GM12874 (cell line): Measurements from ENCODE around the gene PIEZO2.

Experiments used
- TF ChIP-seq, protein P1 (sequence below): IDR thresholded peaks from 2 replicates; pipeline ENCODE4 v1.5.1; 2011; ENCODE audit warnings: low read depth, mild to moderate bottlenecking, control low read depth, low read length, moderate library complexity; ENCODE audit not compliant: insufficient read depth

PIEZO2 gene

DNA sequence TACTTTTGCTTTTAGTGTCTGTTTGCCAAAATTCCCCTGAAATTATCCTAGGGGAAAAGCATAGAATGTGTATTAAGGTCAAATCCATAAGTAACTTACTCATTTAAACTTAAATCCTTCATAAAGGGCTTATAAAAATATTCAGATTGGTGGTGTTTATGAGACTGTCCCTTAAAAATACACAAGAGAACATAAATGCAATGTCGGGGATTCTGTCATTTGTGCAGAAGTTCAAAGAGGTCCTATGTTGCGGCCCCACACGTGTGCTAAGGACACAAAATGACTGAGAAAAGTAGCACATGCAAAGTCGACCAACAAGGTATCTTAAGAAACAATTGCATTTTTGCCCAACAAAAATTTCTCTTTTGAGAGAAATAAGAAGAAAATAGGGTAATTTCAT, 225.1 kb downstream of the PIEZO2 start:
- TF ChIP-seq, protein P1, sequence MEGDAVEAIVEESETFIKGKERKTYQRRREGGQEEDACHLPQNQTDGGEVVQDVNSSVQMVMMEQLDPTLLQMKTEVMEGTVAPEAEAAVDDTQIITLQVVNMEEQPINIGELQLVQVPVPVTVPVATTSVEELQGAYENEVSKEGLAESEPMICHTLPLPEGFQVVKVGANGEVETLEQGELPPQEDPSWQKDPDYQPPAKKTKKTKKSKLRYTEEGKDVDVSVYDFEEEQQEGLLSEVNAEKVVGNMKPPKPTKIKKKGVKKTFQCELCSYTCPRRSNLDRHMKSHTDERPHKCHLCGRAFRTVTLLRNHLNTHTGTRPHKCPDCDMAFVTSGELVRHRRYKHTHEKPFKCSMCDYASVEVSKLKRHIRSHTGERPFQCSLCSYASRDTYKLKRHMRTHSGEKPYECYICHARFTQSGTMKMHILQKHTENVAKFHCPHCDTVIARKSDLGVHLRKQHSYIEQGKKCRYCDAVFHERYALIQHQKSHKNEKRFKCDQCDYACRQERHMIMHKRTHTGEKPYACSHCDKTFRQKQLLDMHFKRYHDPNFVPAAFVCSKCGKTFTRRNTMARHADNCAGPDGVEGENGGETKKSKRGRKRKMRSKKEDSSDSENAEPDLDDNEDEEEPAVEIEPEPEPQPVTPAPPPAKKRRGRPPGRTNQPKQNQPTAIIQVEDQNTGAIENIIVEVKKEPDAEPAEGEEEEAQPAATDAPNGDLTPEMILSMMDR, result no peak

DNA sequence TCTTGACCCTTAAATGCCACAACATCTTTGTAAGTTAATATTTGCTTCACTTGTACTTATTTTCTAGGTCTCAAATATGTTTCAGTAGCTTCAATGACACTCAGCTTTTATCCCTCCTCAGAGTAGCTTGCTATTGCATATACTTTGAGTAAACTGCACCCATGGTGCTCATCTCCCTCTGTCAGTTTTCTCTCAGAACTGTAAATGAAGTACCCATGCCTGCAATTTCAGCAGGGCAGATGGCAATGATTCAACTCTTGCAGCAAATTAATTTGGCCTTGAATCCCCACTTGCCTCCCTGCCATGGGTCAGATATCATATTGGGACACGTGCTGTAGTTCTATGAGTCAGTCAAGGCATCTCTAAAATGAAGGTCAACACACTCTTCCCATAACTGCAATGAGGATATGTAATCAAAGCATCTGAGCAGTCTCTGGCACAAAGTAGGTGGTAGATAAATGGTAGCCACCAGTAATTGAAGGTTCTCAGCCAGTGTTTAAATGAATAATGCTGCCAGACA, 225.8 kb downstream of the PIEZO2 start:
- TF ChIP-seq, protein P1, result no peak

DNA sequence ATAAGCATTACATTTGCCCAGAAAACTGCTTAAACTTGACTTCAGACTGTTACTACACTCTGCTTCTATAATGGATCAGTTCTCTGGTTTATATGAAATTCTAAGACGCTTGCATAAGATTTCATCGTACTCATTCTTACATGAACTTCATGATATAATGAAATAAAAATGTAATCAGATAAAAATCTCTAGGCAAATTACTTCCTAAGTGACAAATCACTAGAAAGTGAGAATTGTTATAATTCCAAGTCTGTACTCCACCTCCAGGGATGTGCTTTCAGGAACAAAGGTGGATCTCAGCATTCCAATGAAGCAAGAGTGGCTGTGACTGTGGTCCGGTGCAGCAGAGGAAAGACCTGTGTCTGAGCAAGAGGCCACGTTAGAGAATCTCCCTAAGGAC, 226.2 kb downstream of the PIEZO2 start:
- TF ChIP-seq, protein P1, result no peak

DNA sequence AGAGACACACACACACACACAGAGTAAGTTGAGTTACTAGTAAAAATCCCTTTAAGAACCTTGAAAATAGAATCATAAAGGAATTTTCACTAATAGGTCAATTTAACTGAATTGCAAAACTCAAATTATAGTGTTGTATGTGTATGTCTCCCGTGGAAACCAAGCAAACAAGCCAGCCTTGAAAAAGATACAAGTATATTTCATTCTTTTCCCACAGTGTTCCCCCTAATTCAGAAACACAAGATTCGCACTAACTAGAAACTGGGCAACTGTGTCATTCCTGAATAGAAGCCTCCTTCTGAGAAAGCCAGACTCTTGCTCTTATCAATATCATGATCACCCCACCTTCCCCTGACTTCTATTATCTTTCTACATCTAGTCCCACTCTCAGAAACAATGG, 229.5 kb downstream of the PIEZO2 start:
- TF ChIP-seq, protein P1, result no peak

DNA sequence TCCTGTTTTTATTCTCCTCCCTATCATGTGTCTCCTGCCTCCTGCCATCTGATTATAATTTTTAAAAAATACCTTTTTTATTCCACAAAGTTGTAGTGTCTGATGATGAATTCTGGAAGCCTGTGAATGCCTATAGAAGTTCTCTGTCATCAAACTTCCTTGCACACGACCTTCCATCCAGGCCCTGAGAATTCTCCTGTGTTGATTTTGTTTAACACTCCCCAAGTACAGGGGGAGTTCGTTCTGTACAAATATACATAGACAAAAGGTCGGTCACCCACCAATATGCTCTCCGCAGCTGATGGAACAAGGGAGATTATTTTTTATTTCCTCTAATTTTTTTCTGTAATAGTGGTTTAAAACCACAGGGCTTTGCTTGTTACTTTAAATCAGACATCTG, 232.5 kb downstream of the PIEZO2 start:
- TF ChIP-seq, protein P1, result no peak

DNA sequence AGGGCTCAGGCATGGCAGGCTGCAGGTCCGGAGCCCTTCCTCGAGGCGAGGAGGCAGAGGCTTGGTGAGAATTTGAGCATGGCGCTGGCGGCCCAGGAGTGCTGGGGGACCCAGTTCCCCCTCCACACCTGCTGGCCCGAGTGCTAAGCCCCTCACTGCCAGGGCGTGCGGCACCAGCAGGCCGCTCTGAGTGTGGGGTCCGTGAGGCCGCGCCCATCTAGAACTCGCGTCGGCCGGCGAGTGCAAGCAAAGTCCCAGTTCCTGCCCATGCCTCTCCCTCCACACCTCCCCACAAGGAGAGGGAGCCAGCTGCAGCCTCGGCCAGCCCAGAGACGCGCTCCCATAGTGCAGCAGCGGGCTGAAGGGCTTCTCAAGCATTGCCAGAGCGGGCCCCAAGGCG, 233.0 kb downstream of the PIEZO2 start:
- TF ChIP-seq, protein P1, result no peak

DNA sequence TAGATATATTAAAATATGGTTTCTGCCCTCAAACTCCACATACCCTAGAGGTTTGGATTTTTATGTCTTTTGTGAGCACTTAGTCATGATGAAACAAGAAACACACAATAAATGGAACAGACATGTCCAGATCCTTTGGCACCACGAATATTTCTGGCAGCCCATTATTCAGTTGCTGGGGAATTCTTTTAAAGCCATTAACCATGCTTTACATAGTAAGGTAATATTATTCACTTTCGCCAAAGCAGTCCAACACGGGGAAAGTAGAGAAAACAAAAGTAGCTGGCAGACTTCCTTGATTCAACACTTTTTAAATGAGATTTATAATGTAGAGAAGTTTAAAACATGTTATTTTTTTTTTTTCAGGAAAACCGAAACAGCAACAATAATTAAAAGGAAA, 235.4 kb downstream of the PIEZO2 start:
- TF ChIP-seq, protein P1, result no peak
